GM21367 (cell line): ENCODE measurements around the gene PLEKHG4B.
"Not testable (repeated sequence)": the region's sequence is repeated elsewhere in the genome, so short reads cannot be mapped to it uniquely, and the experiment has no call there.

Experiments used
- ATAC-seq: cut with Tn5 transposase; IDR thresholded peaks from one replicate; pipeline ENCODE4 v1.9.1; 2021; ENCODE audit not compliant: unreplicated experiment

PLEKHG4B gene

GRCh38 chr5:154826-155225 is 62.9 kb downstream of the PLEKHG4B start:
- ATAC-seq = no peak

GRCh38 chr5:155651-156410 is 63.9 kb downstream of the PLEKHG4B start:
- ATAC-seq = no peak

GRCh38 chr5:156411-157072 is 64.6 kb downstream of the PLEKHG4B start:
- ATAC-seq = no peak

GRCh38 chr5:157126-157715 is 65.3 kb downstream of the PLEKHG4B start:
- ATAC-seq = no peak

GRCh38 chr5:157801-158200 is 65.8 kb downstream of the PLEKHG4B start:
- no peak for ATAC-seq

GRCh38 chr5:158807-159447 is 67.0 kb downstream of the PLEKHG4B start:
- ATAC-seq = no peak

GRCh38 chr5:159448-160172 is 67.6 kb downstream of the PLEKHG4B start:
- ATAC-seq = no peak

GRCh38 chr5:160173-160510 is 68.2 kb downstream of the PLEKHG4B start:
- ATAC-seq = no peak

GRCh38 chr5:160921-161802 is 69.2 kb downstream of the PLEKHG4B start:
- ATAC-seq = no peak

- ATAC-seq = no peak
These were observed 69.8 kb downstream of the PLEKHG4B start for GRCh38 chr5:161803-162110.

GRCh38 chr5:162190-162564 is 70.2 kb downstream of the PLEKHG4B start:
- ATAC-seq = no peak

GRCh38 chr5:162565-163337 is 70.8 kb downstream of the PLEKHG4B start:
- ATAC-seq = no peak

- no peak for ATAC-seq
These were observed 71.3 kb downstream of the PLEKHG4B start for GRCh38 chr5:163338-163620.

- ATAC-seq = no peak
These were observed 71.9 kb downstream of the PLEKHG4B start for GRCh38 chr5:163841-164240.

- no peak for ATAC-seq
These were observed 72.3 kb downstream of the PLEKHG4B start for GRCh38 chr5:164244-164643.

- ATAC-seq = not testable (repeated sequence)
These were observed 72.8 kb downstream of the PLEKHG4B start for GRCh38 chr5:164783-165182.

GRCh38 chr5:166441-167372 is 74.7 kb downstream of the PLEKHG4B start:
- no peak for ATAC-seq

GRCh38 chr5:167511-167910 is 75.5 kb downstream of the PLEKHG4B start:
- no peak for ATAC-seq
